ENCODE measurements around the gene ADAMTS6.

ADAMTS6 gene

GRCh38 chr5:65243161-65243560, 238.6 kb downstream of the ADAMTS6 start:
- DNase-seq = no peak
- Histone ChIP-seq H4K91ac (ENCODE audit: low read length) (no peak overlapping the region), H3K9ac (ENCODE audit: low read length) (no peak overlapping the region), H3K18ac (ENCODE audit: low read depth in 1 of 2, low read length in 2 of 2) (no peak overlapping the region), H3K4me3 (ENCODE audit: insufficient read depth in 1 of 2, low read depth in 1 of 2, low read length in 2 of 2) (no peak overlapping the region), H3K27me3 (ENCODE audit: control insufficient read depth in 1 of 2, insufficient read depth in 1 of 2, low read length in 2 of 2) (no peaks in the 10 kb centered on the region), H3K79me1 (replicated peaks; ENCODE audit: low read length, poor library complexity, severe bottlenecking) (no peaks in the 10 kb centered on the region), H2BK12ac (ENCODE audit: low read length in 2 of 2) (no peak overlapping the region), H3K36me3 (ENCODE audit: control insufficient read depth in 1 of 2, insufficient read depth in 2 of 2, low read depth in 1 of 2, low read length in 2 of 2) (peaks cover 0 to 69% of the 10 kb centered on the region in 2 experiments), H2AK5ac (ENCODE audit: low read length, severe bottlenecking) (no peak overlapping the region), H2BK120ac (ENCODE audit: low read depth, low read length) (no peak overlapping the region), H3K4me2 (ENCODE audit: low read length, poor library complexity, severe bottlenecking) (no peak overlapping the region), H2BK5ac (ENCODE audit: low read depth, low read length, poor library complexity, severe bottlenecking) (no peak overlapping the region), H2AFZ (ENCODE audit: low read depth, low read length) (no peak overlapping the region), H3K4ac (ENCODE audit: low read depth in 1 of 2, low read length in 2 of 2) (no peak overlapping the region), H3K23ac (ENCODE audit: low read length in 2 of 2) (no peak overlapping the region), H3K14ac (ENCODE audit: low read length in 2 of 2) (no peak overlapping the region), H3K27ac (ENCODE audit: low read length, poor library complexity, severe bottlenecking) (no peak overlapping the region), H4K8ac (ENCODE audit: low read length) (no peak overlapping the region), H3K9me3 (ENCODE audit: control insufficient read depth, low read length) (no peaks in the 10 kb centered on the region), H2BK15ac (ENCODE audit: low read depth, poor library complexity, severe bottlenecking) (no peak overlapping the region), H3K4me1 (ENCODE audit: control insufficient read depth, insufficient read depth, low read depth, low read length) (no peaks in the 10 kb centered on the region)
- 85% methylated on average over 2 of the region's 2 CpGs for WGBS

- Histone ChIP-seq H3K79me1 (replicated peaks; ENCODE audit: low read length, poor library complexity, severe bottlenecking) (no peaks in the 10 kb centered on the region), H4K91ac (ENCODE audit: low read length) (no peak overlapping the region), H3K4me1 (ENCODE audit: control insufficient read depth, insufficient read depth, low read depth, low read length) (no peaks in the 10 kb centered on the region), H3K4ac (ENCODE audit: low read depth in 1 of 2, low read length in 2 of 2) (no peak overlapping the region), H3K27ac (ENCODE audit: low read length, poor library complexity, severe bottlenecking) (no peak overlapping the region), H3K9ac (ENCODE audit: low read length) (no peak overlapping the region), H3K14ac (ENCODE audit: low read length in 2 of 2) (no peak overlapping the region), H2AK5ac (ENCODE audit: low read length, severe bottlenecking) (no peak overlapping the region), H2BK12ac (ENCODE audit: low read length in 2 of 2) (no peak overlapping the region), H3K18ac (ENCODE audit: low read depth in 1 of 2, low read length in 2 of 2) (no peak overlapping the region), H2BK15ac (ENCODE audit: low read depth, poor library complexity, severe bottlenecking) (no peak overlapping the region), H2BK120ac (ENCODE audit: low read depth, low read length) (no peak overlapping the region), H4K8ac (ENCODE audit: low read length) (no peak overlapping the region), H3K9me3 (ENCODE audit: control insufficient read depth, low read length) (peaks cover 57% of the 10 kb centered on the region), H3K4me3 (ENCODE audit: insufficient read depth in 1 of 2, low read depth in 1 of 2, low read length in 2 of 2) (no peak overlapping the region), H2AFZ (ENCODE audit: low read depth, low read length) (no peak overlapping the region), H2BK5ac (ENCODE audit: low read depth, low read length, poor library complexity, severe bottlenecking) (no peak overlapping the region), H3K27me3 (ENCODE audit: control insufficient read depth in 1 of 2, insufficient read depth in 1 of 2, low read length in 2 of 2) (no peaks in the 10 kb centered on the region), H3K23ac (ENCODE audit: low read length in 2 of 2) (no peak overlapping the region), H3K4me2 (ENCODE audit: low read length, poor library complexity, severe bottlenecking) (no peak overlapping the region), H3K36me3 (ENCODE audit: control insufficient read depth in 1 of 2, insufficient read depth in 2 of 2, low read depth in 1 of 2, low read length in 2 of 2) (peaks cover 3 to 78% of the 10 kb centered on the region in 2 experiments)
- WGBS = 100% methylated on average over 1 of the region's 1 CpG
- no peak for DNase-seq
Measured at GRCh38 chr5:65229841-65230240, 251.9 kb downstream of the ADAMTS6 start.

- H4K91ac ChIP-seq (ENCODE audit: low read length) = no peak overlapping the region
- H3K36me3 ChIP-seq (ENCODE audit: control insufficient read depth in 1 of 2, insufficient read depth in 2 of 2, low read depth in 1 of 2, low read length in 2 of 2) = peaks cover 0 to 60% of the 10 kb centered on the region in 2 experiments
- H3K9ac ChIP-seq (ENCODE audit: low read length) = no peak overlapping the region
- no peak overlapping the region for H2BK120ac ChIP-seq (ENCODE audit: low read depth, low read length)
- H3K4me3 ChIP-seq (ENCODE audit: insufficient read depth in 1 of 2, low read depth in 1 of 2, low read length in 2 of 2) = no peak overlapping the region
- no peak overlapping the region for H3K27ac ChIP-seq (ENCODE audit: low read length, poor library complexity, severe bottlenecking)
- H3K79me1 ChIP-seq (replicated peaks; ENCODE audit: low read length, poor library complexity, severe bottlenecking) = no peaks in the 10 kb centered on the region
- H2BK15ac ChIP-seq (ENCODE audit: low read depth, poor library complexity, severe bottlenecking) = no peak overlapping the region
- H3K23ac ChIP-seq (ENCODE audit: low read length in 2 of 2) = no peak overlapping the region
- DNase-seq = peak; percentile 41
- no peak overlapping the region for H3K4ac ChIP-seq (ENCODE audit: low read depth in 1 of 2, low read length in 2 of 2)
- H3K14ac ChIP-seq (ENCODE audit: low read length in 2 of 2) = no peak overlapping the region
- no peaks in the 10 kb centered on the region for H3K9me3 ChIP-seq (ENCODE audit: control insufficient read depth, low read length)
- no peaks in the 10 kb centered on the region for H3K27me3 ChIP-seq (ENCODE audit: control insufficient read depth in 1 of 2, insufficient read depth in 1 of 2, low read length in 2 of 2)
- H2AFZ ChIP-seq (ENCODE audit: low read depth, low read length) = no peak overlapping the region
- no peak overlapping the region for H2AK5ac ChIP-seq (ENCODE audit: low read length, severe bottlenecking)
- no peaks in the 10 kb centered on the region for H3K4me1 ChIP-seq (ENCODE audit: control insufficient read depth, insufficient read depth, low read depth, low read length)
- H4K8ac ChIP-seq (ENCODE audit: low read length) = no peak overlapping the region
- no peak overlapping the region for H3K18ac ChIP-seq (ENCODE audit: low read depth in 1 of 2, low read length in 2 of 2)
- no peak overlapping the region for H2BK12ac ChIP-seq (ENCODE audit: low read length in 2 of 2)
- H3K4me2 ChIP-seq (ENCODE audit: low read length, poor library complexity, severe bottlenecking) = no peak overlapping the region
- WGBS = 97% methylated on average over 3 of the region's 6 CpGs
- H2BK5ac ChIP-seq (ENCODE audit: low read depth, low read length, poor library complexity, severe bottlenecking) = no peak overlapping the region
Measured at GRCh38 chr5:65213921-65214525, 267.7 kb downstream of the ADAMTS6 start.

GRCh38 chr5:65209341-65209740, 272.4 kb downstream of the ADAMTS6 start:
- H3K23ac ChIP-seq (ENCODE audit: low read length in 2 of 2) = no peak overlapping the region
- no peaks in the 10 kb centered on the region for H3K27me3 ChIP-seq (ENCODE audit: control insufficient read depth in 1 of 2, insufficient read depth in 1 of 2, low read length in 2 of 2)
- no peak overlapping the region for H2AK5ac ChIP-seq (ENCODE audit: low read length, severe bottlenecking)
- H2BK15ac ChIP-seq (ENCODE audit: low read depth, poor library complexity, severe bottlenecking) = no peak overlapping the region
- H3K36me3 ChIP-seq (ENCODE audit: control insufficient read depth in 1 of 2, insufficient read depth in 2 of 2, low read depth in 1 of 2, low read length in 2 of 2) = peaks cover 0 to 46% of the 10 kb centered on the region in 2 experiments
- no peak overlapping the region for H2BK120ac ChIP-seq (ENCODE audit: low read depth, low read length)
- peaks cover under 1% of the 10 kb centered on the region for H3K4me1 ChIP-seq (ENCODE audit: control insufficient read depth, insufficient read depth, low read depth, low read length)
- H3K4ac ChIP-seq (ENCODE audit: low read depth in 1 of 2, low read length in 2 of 2) = no peak overlapping the region
- H3K27ac ChIP-seq (ENCODE audit: low read length, poor library complexity, severe bottlenecking) = peak overlapping the region; percentile 66
- no peak overlapping the region for H4K8ac ChIP-seq (ENCODE audit: low read length)
- H3K18ac ChIP-seq (ENCODE audit: low read depth in 1 of 2, low read length in 2 of 2) = no peak overlapping the region
- DNase-seq = peak; percentile 73
- H3K9ac ChIP-seq (ENCODE audit: low read length) = peak overlapping the region; percentile 88
- no peak overlapping the region for H3K4me3 ChIP-seq (ENCODE audit: insufficient read depth in 1 of 2, low read depth in 1 of 2, low read length in 2 of 2)
- no peak overlapping the region for H2BK12ac ChIP-seq (ENCODE audit: low read length in 2 of 2)
- H3K9me3 ChIP-seq (ENCODE audit: control insufficient read depth, low read length) = peaks cover 10% of the 10 kb centered on the region
- no peak overlapping the region for H2BK5ac ChIP-seq (ENCODE audit: low read depth, low read length, poor library complexity, severe bottlenecking)
- no peak overlapping the region for H2AFZ ChIP-seq (ENCODE audit: low read depth, low read length)
- H4K91ac ChIP-seq (ENCODE audit: low read length) = no peak overlapping the region
- no peak overlapping the region for H3K4me2 ChIP-seq (ENCODE audit: low read length, poor library complexity, severe bottlenecking)
- H3K79me1 ChIP-seq (replicated peaks; ENCODE audit: low read length, poor library complexity, severe bottlenecking) = no peaks in the 10 kb centered on the region
- H3K14ac ChIP-seq (ENCODE audit: low read length in 2 of 2) = no peak overlapping the region

Data from mesenchymal stem cell (in vitro differentiated cells and primary cell).